SU-DHL-6 (cell line): ENCODE measurements around the gene USP43.

Experiments
- H2AFZ ChIP-seq: fragments of 200-600 bp; sonication (generic); 2 replicates; pipeline ENCODE4 v1.6.1; 2014; ENCODE audit warnings: low read depth, mild to moderate bottlenecking, moderate library complexity, mixed read lengths, antibody characterized with exemption, low read length; ENCODE audit not compliant: severe bottlenecking
- H3F3A ChIP-seq: fragments of 200-600 bp; shearing (Covaris generic); 2 replicates; pipeline ENCODE4 v1.6.0; 2016; ENCODE audit warnings: antibody characterized with exemption, mild to moderate bottlenecking; ENCODE audit not compliant: insufficient read depth
- H3K27ac ChIP-seq: fragments of 200-600 bp; sonication (generic); 2 replicates; pipeline ENCODE4 v1.5.1; 2016; ENCODE audit warnings: low read depth, mild to moderate bottlenecking, low read length, moderate library complexity, mixed read lengths
- H3K27me3 ChIP-seq: fragments of 200-600 bp; sonication (generic), shearing (Covaris generic); 2 replicates; pipeline ENCODE4 v1.6.0; 2014; ENCODE audit warnings: mild to moderate bottlenecking, low read length
- H3K36me3 ChIP-seq: fragments of 200-600 bp; sonication (generic); 2 replicates; pipeline ENCODE4 v1.6.1; 2014; ENCODE audit warnings: mild to moderate bottlenecking, low read length, mixed read lengths
- H3K4me2 ChIP-seq: fragments of 300-600, 200-600 bp; shearing (Covaris generic), sonication (generic); 2 replicates; pipeline ENCODE4 v1.6.0; 2014; ENCODE audit warnings: low read length, low read depth, mild to moderate bottlenecking; ENCODE audit not compliant: poor library complexity, severe bottlenecking
- H3K4me3 ChIP-seq: fragments of 200-600 bp; sonication (generic); 2 replicates; pipeline ENCODE4 v1.5.1; 2014; ENCODE audit warnings: antibody characterized with exemption, low read length, mild to moderate bottlenecking, mixed read lengths; ENCODE audit not compliant: insufficient read depth, poor library complexity, severe bottlenecking
- H3K79me2 ChIP-seq: fragments of 200-600 bp; sonication (generic); 2 replicates; pipeline ENCODE4 v1.6.1; 2014; ENCODE audit warnings: mild to moderate bottlenecking, low read length, moderate library complexity; ENCODE audit not compliant: insufficient read depth
- H3K9ac ChIP-seq: fragments of 200-600 bp; sonication (generic); 2 replicates; pipeline ENCODE4 v1.7.0; 2014; ENCODE audit warnings: mild to moderate bottlenecking, low read length
- H3K9me2 ChIP-seq: fragments of 200-600 bp; sonication (generic); replicated peaks from 2 replicates; pipeline ENCODE4 v1.6.1; 2014; ENCODE audit warnings: low read length; ENCODE audit not compliant: insufficient read depth
- H3K9me3 ChIP-seq: fragments of 200-600 bp; sonication (generic); 2 replicates; pipeline ENCODE4 v1.6.1; 2014; ENCODE audit warnings: low read length, mixed read lengths; ENCODE audit not compliant: insufficient read depth
- H4K20me1 ChIP-seq: fragments of 200-600 bp; sonication (generic); 2 replicates; pipeline ENCODE4 v1.6.1; 2014; ENCODE audit warnings: low read depth, mild to moderate bottlenecking, antibody characterized with exemption, low read length, moderate library complexity, mixed read lengths
- CTCF ChIP-seq: fragments of 200-600 bp; sonication (generic); IDR thresholded peaks from one replicate; pipeline ENCODE4 v1.5.1; 2017; ENCODE audit warnings: antibody characterized with exemption, mild to moderate bottlenecking, low read length, moderate library complexity; ENCODE audit not compliant: insufficient read depth, poor library complexity, severe bottlenecking
- EZH2phosphoT487 ChIP-seq: fragments of 200-600 bp; sonication (generic), shearing (Covaris generic); conservative IDR thresholded peaks from 2 replicates; pipeline ENCODE4 v1.6.1; 2018; ENCODE audit warnings: mild to moderate bottlenecking, antibody characterized with exemption, low read length, moderate library complexity, mixed read lengths

Gene USP43

GRCh38 chr17:9729735-9730420 lies 84.6 kb downstream of the USP43 start:
- Histone ChIP-seq H2AFZ (no peak overlapping the region), H4K20me1 (no peaks in the 10 kb centered on the region), H3K9ac (no peak overlapping the region), H3K4me2 (no peak overlapping the region), H3K27me3 (no peaks in the 10 kb centered on the region), H3K79me2 (no peaks in the 10 kb centered on the region), H3K9me2 (no peaks in the 10 kb centered on the region), H3K9me3 (no peaks in the 10 kb centered on the region), H3K4me3 (no peak overlapping the region), H3F3A (no peaks in the 10 kb centered on the region), H3K36me3 (no peaks in the 10 kb centered on the region), H3K27ac (no peak overlapping the region)
- TF ChIP-seq EZH2phosphoT487 = no peak
- TF ChIP-seq CTCF = no peak

- Histone ChIP-seq H3K27me3 (no peaks in the 10 kb centered on the region), H3K4me3 (no peak overlapping the region), H3K9me3 (no peaks in the 10 kb centered on the region), H2AFZ (no peak overlapping the region), H3K4me2 (no peak overlapping the region), H3K36me3 (no peaks in the 10 kb centered on the region), H3K79me2 (no peaks in the 10 kb centered on the region), H4K20me1 (no peaks in the 10 kb centered on the region), H3F3A (no peaks in the 10 kb centered on the region), H3K9me2 (no peaks in the 10 kb centered on the region), H3K9ac (no peak overlapping the region), H3K27ac (no peak overlapping the region)
- TF ChIP-seq EZH2phosphoT487 = no peak
- no peak for TF ChIP-seq CTCF
Observed at GRCh38 chr17:9750524-9750923, 105.2 kb downstream of the USP43 start.

- no peak overlapping the region for H2AFZ ChIP-seq
- no peak overlapping the region for H3K27ac ChIP-seq
- no peak for TF ChIP-seq EZH2phosphoT487
- TF ChIP-seq CTCF = no peak
- no peaks in the 10 kb centered on the region for H3K36me3 ChIP-seq
- no peaks in the 10 kb centered on the region for H3K79me2 ChIP-seq
- no peaks in the 10 kb centered on the region for H3K9me3 ChIP-seq
- H3K4me3 ChIP-seq = no peak overlapping the region
- H3K9ac ChIP-seq = no peak overlapping the region
- no peaks in the 10 kb centered on the region for H3K9me2 ChIP-seq
- H3K4me2 ChIP-seq = no peak overlapping the region
- no peaks in the 10 kb centered on the region for H3F3A ChIP-seq
- H4K20me1 ChIP-seq = no peaks in the 10 kb centered on the region
- H3K27me3 ChIP-seq = no peaks in the 10 kb centered on the region
Observed at GRCh38 chr17:9755083-9755482, 109.8 kb downstream of the USP43 start.

- no peak for TF ChIP-seq EZH2phosphoT487
- TF ChIP-seq CTCF = no peak
- Histone ChIP-seq H3K9ac (no peak overlapping the region), H3K9me2 (no peaks in the 10 kb centered on the region), H3K4me2 (no peak overlapping the region), H3F3A (0 out of 2 replicates have a peak, but pooled peaks cover 6% of the 10 kb centered on the region), H3K9me3 (no peaks in the 10 kb centered on the region), H3K27me3 (no peaks in the 10 kb centered on the region), H3K27ac (no peak overlapping the region), H3K36me3 (no peaks in the 10 kb centered on the region), H4K20me1 (no peaks in the 10 kb centered on the region), H3K4me3 (no peak overlapping the region), H3K79me2 (no peaks in the 10 kb centered on the region), H2AFZ (no peak overlapping the region)
Observed at GRCh38 chr17:9760266-9760665, 114.9 kb downstream of the USP43 start.
